Endothelial cell of umbilical vein (primary cell): ENCODE data around the gene CD2AP.

Experiments used
- EZH2 ChIP-seq: IDR thresholded peaks from 2 replicates; pipeline ENCODE4 v1.6.1; 2012; ENCODE audit warnings: borderline replicate concordance, low read depth, mild to moderate bottlenecking, moderate library complexity, low read length, inconsistent platforms; ENCODE audit not compliant: severe bottlenecking
- FOS ChIP-seq: IDR thresholded peaks from 2 replicates; pipeline ENCODE4 v1.6.1; 2011; ENCODE audit warnings: mild to moderate bottlenecking, low read length, moderate library complexity, borderline replicate concordance; ENCODE audit not compliant: insufficient read depth
- GATA2 ChIP-seq: IDR thresholded peaks from 2 replicates; pipeline ENCODE4 v1.7.0; 2011; ENCODE audit warnings: low read depth, mild to moderate bottlenecking, moderate library complexity, mixed read lengths, low read length; ENCODE audit not compliant: insufficient read length, insufficient read depth
- JUN ChIP-seq: IDR thresholded peaks from 2 replicates; pipeline ENCODE4 v1.6.1; 2011; ENCODE audit warnings: borderline replicate concordance, low read depth; ENCODE audit not compliant: insufficient read length, insufficient read depth
- POLR2A ChIP-seq: IDR thresholded peaks from 2 replicates; pipeline ENCODE4 v1.6.1; 2012; ENCODE audit warnings: low read depth, mild to moderate bottlenecking, control low read depth, low read length
- POLR2AphosphoS5 ChIP-seq: IDR thresholded peaks from 2 replicates; pipeline ENCODE4 v1.6.1; 2012; ENCODE audit warnings: low read depth, mild to moderate bottlenecking, control low read depth, low read length, moderate library complexity; ENCODE audit not compliant: insufficient read depth
- TF ChIP-seq, protein P1 (sequence below), 2 donors: IDR thresholded peaks; 1 replicate in 1 of 2; 2 replicates in 1 of 2; pipeline ENCODE4 v1.5.1; 2011; ENCODE audit warnings: low read length in 2 of 2, mild to moderate bottlenecking in 2 of 2, moderate library complexity in 2 of 2, control low read depth in 1 of 2, inconsistent platforms in 1 of 2, low read depth in 1 of 2; ENCODE audit not compliant: insufficient read depth in 1 of 2; ENCODE audit errors: extremely low read depth in 1 of 2
- TF ChIP-seq, protein P2 (sequence below): IDR thresholded peaks from 2 replicates; pipeline ENCODE4 v1.6.1; 2011; ENCODE audit not compliant: insufficient read depth, insufficient read length

GRCh38 chr6:47628448-47629272 is 151.1 kb downstream of the CD2AP start:
- TF ChIP-seq, protein P1, sequence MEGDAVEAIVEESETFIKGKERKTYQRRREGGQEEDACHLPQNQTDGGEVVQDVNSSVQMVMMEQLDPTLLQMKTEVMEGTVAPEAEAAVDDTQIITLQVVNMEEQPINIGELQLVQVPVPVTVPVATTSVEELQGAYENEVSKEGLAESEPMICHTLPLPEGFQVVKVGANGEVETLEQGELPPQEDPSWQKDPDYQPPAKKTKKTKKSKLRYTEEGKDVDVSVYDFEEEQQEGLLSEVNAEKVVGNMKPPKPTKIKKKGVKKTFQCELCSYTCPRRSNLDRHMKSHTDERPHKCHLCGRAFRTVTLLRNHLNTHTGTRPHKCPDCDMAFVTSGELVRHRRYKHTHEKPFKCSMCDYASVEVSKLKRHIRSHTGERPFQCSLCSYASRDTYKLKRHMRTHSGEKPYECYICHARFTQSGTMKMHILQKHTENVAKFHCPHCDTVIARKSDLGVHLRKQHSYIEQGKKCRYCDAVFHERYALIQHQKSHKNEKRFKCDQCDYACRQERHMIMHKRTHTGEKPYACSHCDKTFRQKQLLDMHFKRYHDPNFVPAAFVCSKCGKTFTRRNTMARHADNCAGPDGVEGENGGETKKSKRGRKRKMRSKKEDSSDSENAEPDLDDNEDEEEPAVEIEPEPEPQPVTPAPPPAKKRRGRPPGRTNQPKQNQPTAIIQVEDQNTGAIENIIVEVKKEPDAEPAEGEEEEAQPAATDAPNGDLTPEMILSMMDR (IDR thresholded peaks at IDR 0.05; ENCODE audit: extremely low read depth in 1 of 2, insufficient read depth in 1 of 2, low read depth in 1 of 2, low read length in 2 of 2) = no peak
- no peak for TF ChIP-seq POLR2AphosphoS5
- no peak for TF ChIP-seq EZH2
- TF ChIP-seq POLR2A = no peak
- TF ChIP-seq, protein P2, sequence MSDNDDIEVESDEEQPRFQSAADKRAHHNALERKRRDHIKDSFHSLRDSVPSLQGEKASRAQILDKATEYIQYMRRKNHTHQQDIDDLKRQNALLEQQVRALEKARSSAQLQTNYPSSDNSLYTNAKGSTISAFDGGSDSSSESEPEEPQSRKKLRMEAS = no peak
- TF ChIP-seq FOS = no peak
- no peak for TF ChIP-seq JUN
- TF ChIP-seq GATA2 = no peak
